PC-3 (cell line): ENCODE results near the gene ARVCF. TPM values are rescaled to one million over a fixed set of nuclear protein-coding genes. Genes with fewer than 3 reads are reported as not detected.

Source experiments
- ATAC-seq: fragments of 200-7000 bp; cut with Tn5 transposase; 2 replicates; pipeline ENCODE4 v1.9.1; 2020; ENCODE audit warnings: mild to moderate bottlenecking, moderate library complexity
- BruUV-seq: library from RNA; stranded (reverse); fragments of 400-500 nt; replicated peaks from 2 replicates; lab custom pipeline; 2021; lab: Mats Ljungman, UMichigan
- CTCF ChIA-PET: fragments of 300-600 bp; sonication (Branson Sonifier 250); formaldehyde crosslinking; loops from one replicate; lab custom pipeline; 2022; ENCODE audit warnings: antibody characterized with exemption; lab: Charles Lee
- POLR2A ChIA-PET: fragments of 300-600 bp; sonication (Branson Sonifier 250); formaldehyde crosslinking; loops from one replicate; lab custom pipeline; 2022; ENCODE audit warnings: antibody characterized with exemption; ENCODE audit not compliant: unreplicated experiment; lab: Charles Lee
- DNase-seq: peaks from one replicate; pipeline ENCODE4 v3.0.0-alpha.2; 2015
- H2AFZ ChIP-seq: fragments of 300-600 bp; sonication (generic); 2 replicates; pipeline ENCODE4 v1.6.0; 2016; ENCODE audit warnings: antibody characterized with exemption, low read length
- H3F3A ChIP-seq: fragments of 300-600 bp; sonication (generic); one replicate; pipeline ENCODE4 v1.6.0; 2017; ENCODE audit warnings: antibody characterized with exemption, low read length, control low read depth, mild to moderate bottlenecking; ENCODE audit not compliant: unreplicated experiment
- H3K27ac ChIP-seq: fragments of 300-600 bp; sonication (generic); 2 replicates; pipeline ENCODE4 v1.5.1; 2016; ENCODE audit warnings: mild to moderate bottlenecking, low read length
- H3K27me3 ChIP-seq: fragments of 300-600 bp; sonication (generic); 2 replicates; pipeline ENCODE4 v1.6.1; 2016; ENCODE audit warnings: low read length, mixed read lengths
- H3K36me3 ChIP-seq: fragments of 300-600 bp; sonication (generic); 2 replicates; pipeline ENCODE4 v1.6.1; 2016; ENCODE audit warnings: low read depth, mixed run types, low read length, mixed read lengths
- H3K4me1 ChIP-seq: fragments of 300-600 bp; sonication (generic); 2 replicates; pipeline ENCODE4 v1.5.1; 2016; ENCODE audit warnings: low read length; ENCODE audit not compliant: insufficient read depth
- H3K4me2 ChIP-seq: fragments of 300-600 bp; sonication (generic); 2 replicates; pipeline ENCODE4 v1.6.0; 2016; ENCODE audit warnings: low read length
- H3K4me3 ChIP-seq: fragments of 300-600 bp; sonication (generic); 2 replicates; pipeline ENCODE4 v1.5.1; 2016; ENCODE audit warnings: mild to moderate bottlenecking, low read length, mixed read lengths
- H3K79me2 ChIP-seq: fragments of 300-600 bp; sonication (generic); 2 replicates; pipeline ENCODE4 v1.6.1; 2017; ENCODE audit warnings: low read length, mixed read lengths
- H3K9ac ChIP-seq: fragments of 300-600 bp; sonication (generic); 2 replicates; pipeline ENCODE4 v1.6.0; 2016; ENCODE audit warnings: mild to moderate bottlenecking, low read length
- H3K9me2 ChIP-seq: fragments of 300-600 bp; sonication (generic); replicated peaks from 2 replicates; pipeline ENCODE4 v1.6.1; 2016; ENCODE audit warnings: mixed run types, low read length, mixed read lengths
- H3K9me3 ChIP-seq: fragments of 300-600 bp; sonication (generic); 2 replicates; pipeline ENCODE4 v1.6.1; 2016; ENCODE audit warnings: low read length, mixed read lengths
- H4K20me1 ChIP-seq: fragments of 300-600 bp; sonication (generic); 2 replicates; pipeline ENCODE4 v1.6.1; 2016; ENCODE audit warnings: low read length, mixed read lengths
- EZH2 ChIP-seq: fragments of 300-600 bp; sonication (generic); IDR thresholded peaks from one replicate; pipeline ENCODE4 v1.6.1; 2017; ENCODE audit warnings: antibody characterized with exemption, mild to moderate bottlenecking, low read length; ENCODE audit not compliant: unreplicated experiment
- EZH2phosphoT487 ChIP-seq: fragments of 300-600 bp; sonication (generic); IDR thresholded peaks from 2 replicates; pipeline ENCODE4 v1.6.1; 2018; ENCODE audit warnings: mild to moderate bottlenecking, antibody characterized with exemption, low read length, borderline replicate concordance
- intact Hi-C: fragments of 100-400 bp; cut with micrococcal nuclease; formaldehyde crosslinking; loops from 2 replicates; pipeline ENCODE4 v1.9.0; 2023
- total RNA-seq: library from RNA; depleted of rRNA; stranded (reverse); fragments of >200 nt; gene quantifications from 2 replicates; pipeline ENCODE4 v1.2.3, GENCODE V29; 2014
- TF ChIP-seq, protein P1 (sequence below): fragments of 300-600 bp; sonication (generic); conservative IDR thresholded peaks from 2 replicates; pipeline ENCODE4 v1.5.1; 2017; ENCODE audit warnings: antibody characterized with exemption, low read depth, mild to moderate bottlenecking, low read length

Gene ARVCF
- total RNA-seq, 1 experiment from 2014 or later: 20.0 TPM

DNA sequence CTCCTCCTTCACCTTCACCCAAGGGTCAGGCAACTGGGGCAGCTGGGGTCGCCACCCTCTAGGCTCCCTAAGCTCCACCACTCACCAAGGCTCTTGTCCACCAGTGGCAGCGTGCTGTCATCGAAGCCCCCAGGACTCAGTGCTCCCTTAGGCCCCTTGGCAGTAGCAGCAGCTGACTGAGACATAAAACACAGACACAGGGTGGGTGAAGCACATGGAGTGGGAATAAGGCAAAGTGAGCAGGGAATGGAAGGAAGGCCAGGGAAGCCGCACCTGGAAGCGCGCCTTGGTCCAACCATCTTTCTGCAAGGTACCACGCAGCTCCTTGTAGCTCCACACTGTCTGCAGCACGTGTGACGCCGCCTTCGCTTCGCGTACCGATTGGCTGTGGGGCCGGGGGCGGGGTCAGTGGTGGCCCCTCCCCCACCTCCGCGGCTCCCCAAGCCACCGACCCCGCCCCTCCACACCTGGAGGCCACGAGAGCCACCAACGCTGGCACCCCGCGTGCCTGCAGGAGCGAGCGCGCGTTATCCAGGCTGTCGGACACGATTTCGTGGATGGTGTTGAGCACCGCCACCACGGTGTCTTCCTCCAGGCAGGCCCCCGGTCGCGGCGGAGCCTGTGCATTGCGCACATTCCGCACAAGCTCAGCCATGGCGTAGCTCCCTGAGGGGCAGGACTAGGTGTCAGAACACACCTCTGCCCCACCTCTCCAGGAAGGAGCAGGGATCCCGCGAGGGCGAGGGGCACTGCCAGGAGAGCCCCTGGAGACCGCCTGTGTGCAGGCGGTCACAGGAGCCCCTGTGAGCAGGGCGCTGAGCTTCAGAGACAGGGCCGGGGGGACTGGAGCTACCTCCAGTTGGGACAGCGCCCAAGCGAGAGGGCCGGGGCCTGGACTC is 43.7 kb downstream of the ARVCF start:
- POLR2A ChIA-PET: no interaction called here
- no peak overlapping the region for H3K9ac ChIP-seq
- no peak overlapping the region for H3K4me3 ChIP-seq
- no peaks in the 10 kb centered on the region for H4K20me1 ChIP-seq
- H3K79me2 ChIP-seq: no peaks in the 10 kb centered on the region
- CTCF ChIA-PET: no interaction called here
- ATAC-seq: no peak
- H3K4me1 ChIP-seq: peaks cover 9% of the 10 kb centered on the region; the same call in 1 of the 2 replicates
- H3K27ac ChIP-seq: no peak overlapping the region
- no peak overlapping the region for H2AFZ ChIP-seq
- H3K4me2 ChIP-seq: no peak overlapping the region
- no TSS peak for BruUV-seq
- no peak for TF ChIP-seq EZH2
- TF ChIP-seq, protein P1, sequence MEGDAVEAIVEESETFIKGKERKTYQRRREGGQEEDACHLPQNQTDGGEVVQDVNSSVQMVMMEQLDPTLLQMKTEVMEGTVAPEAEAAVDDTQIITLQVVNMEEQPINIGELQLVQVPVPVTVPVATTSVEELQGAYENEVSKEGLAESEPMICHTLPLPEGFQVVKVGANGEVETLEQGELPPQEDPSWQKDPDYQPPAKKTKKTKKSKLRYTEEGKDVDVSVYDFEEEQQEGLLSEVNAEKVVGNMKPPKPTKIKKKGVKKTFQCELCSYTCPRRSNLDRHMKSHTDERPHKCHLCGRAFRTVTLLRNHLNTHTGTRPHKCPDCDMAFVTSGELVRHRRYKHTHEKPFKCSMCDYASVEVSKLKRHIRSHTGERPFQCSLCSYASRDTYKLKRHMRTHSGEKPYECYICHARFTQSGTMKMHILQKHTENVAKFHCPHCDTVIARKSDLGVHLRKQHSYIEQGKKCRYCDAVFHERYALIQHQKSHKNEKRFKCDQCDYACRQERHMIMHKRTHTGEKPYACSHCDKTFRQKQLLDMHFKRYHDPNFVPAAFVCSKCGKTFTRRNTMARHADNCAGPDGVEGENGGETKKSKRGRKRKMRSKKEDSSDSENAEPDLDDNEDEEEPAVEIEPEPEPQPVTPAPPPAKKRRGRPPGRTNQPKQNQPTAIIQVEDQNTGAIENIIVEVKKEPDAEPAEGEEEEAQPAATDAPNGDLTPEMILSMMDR: no peak
- intact Hi-C loops: no loop called here
- no peaks in the 10 kb centered on the region for H3K27me3 ChIP-seq
- DNase-seq: no peak
- no peaks in the 10 kb centered on the region for H3K9me3 ChIP-seq
- no peaks in the 10 kb centered on the region for H3K9me2 ChIP-seq
- no peaks in the 10 kb centered on the region for H3K36me3 ChIP-seq
- H3F3A ChIP-seq: no peaks in the 10 kb centered on the region

DNA sequence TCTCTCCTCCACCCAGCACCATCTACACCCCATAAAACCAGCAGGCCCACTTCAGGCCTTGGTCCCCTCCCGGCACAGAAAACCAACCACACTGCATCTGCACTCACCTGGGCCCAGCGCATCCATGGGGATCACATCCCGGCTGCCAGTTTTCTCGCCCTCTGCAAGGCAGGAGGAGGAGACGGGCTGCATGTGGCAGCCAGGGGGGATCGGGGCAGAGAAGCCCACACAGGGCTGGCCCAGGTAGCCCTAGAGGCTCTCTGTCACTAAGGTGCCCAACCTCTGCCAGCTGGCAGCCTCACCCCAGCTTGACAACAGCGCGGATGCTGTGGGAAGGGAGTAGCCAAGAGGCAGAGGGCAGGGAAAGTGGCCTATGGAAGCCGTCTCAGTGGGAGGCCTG is 44.4 kb downstream of the ARVCF start:
- ATAC-seq: no peak
- no TSS peak for BruUV-seq
- TF ChIP-seq EZH2: no peak
- TF ChIP-seq EZH2phosphoT487: no peak
- TF ChIP-seq, protein P1: no peak
- ChIA-PET CTCF (no interaction called here), POLR2A (no interaction called here)
- Histone ChIP-seq H3K27ac (no peak overlapping the region), H3K9me3 (no peaks in the 10 kb centered on the region), H4K20me1 (no peaks in the 10 kb centered on the region), H3K9me2 (no peaks in the 10 kb centered on the region), H3K36me3 (no peaks in the 10 kb centered on the region), H3K4me3 (no peak overlapping the region), H3F3A (no peaks in the 10 kb centered on the region), H3K4me1 (peaks cover 9% of the 10 kb centered on the region; the same call in 1 of the 2 replicates), H2AFZ (no peak overlapping the region), H3K9ac (no peak overlapping the region), H3K79me2 (no peaks in the 10 kb centered on the region), H3K4me2 (no peak overlapping the region), H3K27me3 (no peaks in the 10 kb centered on the region)
- intact Hi-C loops: no loop called here
- no peak for DNase-seq
